Measurements from ENCODE around the gene AGO4.
"Not testable (repeated sequence)": the region's sequence is repeated elsewhere in the genome, so short reads cannot be mapped to it uniquely, and the experiment has no call there.

AGO4 gene

DNA sequence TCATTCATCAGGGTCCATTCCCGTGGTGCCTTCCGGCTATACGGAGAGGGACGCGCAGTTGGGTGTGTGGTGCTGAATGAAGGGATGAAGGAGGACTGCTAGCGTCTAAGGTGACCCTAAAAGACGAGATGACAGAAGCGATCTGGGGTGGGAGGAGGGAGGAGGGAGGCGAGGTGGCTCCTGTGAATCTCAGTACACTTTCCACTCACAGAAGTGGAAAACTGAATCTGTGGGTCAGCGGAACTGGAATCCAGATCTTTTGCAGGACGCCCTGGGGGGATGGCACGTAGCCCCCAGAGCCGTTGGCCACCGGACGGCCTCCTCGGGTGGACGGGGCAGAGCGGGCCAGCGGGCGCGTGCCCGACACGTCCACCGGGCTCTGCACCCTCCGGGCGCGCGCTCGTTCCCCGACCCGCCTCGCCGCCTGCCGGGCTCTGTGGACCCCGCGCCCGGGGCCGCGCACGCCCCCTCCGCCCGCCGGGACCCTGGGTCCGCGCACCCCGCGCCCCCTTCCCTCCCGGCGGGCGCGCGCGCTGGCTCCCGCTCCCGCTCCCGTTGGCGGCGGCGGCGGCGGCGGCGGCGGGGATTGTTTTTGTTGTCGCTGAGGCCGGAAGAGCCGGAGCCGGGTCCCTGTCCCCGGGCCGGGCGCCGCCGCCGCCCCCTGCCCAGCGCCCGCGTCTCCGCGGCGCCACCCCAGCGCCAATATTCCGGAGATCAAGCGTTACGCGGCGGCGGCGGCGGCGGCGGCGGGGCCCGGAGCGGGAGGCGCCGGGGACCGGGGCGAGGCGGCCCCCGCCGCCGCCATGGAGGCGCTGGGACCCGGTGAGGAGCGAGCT is at the start of gene AGO4:
Gene AGO4 (plus strand): TSS at position 403 of the 836 bp plus-strand sequence. CDS start 401 bp downstream, at position 804.
- DNase-seq (ENCODE audit: low read depth): peak; percentile 25

DNA sequence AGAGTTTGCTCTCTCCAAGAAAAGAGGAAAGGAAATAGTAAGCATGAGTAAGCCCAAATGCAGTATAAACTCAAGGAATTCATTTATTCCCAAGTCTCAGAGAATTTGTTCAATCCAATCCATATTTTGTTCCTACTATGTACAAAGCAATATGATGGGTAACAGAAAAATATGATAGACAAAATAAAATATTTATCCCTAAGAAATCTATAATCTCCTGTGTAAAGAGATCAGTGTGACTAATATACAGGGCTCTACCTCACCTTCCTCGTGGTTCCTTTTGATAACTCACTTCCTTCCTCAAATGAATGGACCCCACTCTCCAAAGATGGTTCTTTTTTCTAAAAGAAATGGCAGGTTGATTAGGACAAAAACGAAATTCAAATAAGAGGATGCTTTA is 45.7 kb upstream of the AGO4 start:
- no peak for DNase-seq (ENCODE audit: low read depth)

DNA sequence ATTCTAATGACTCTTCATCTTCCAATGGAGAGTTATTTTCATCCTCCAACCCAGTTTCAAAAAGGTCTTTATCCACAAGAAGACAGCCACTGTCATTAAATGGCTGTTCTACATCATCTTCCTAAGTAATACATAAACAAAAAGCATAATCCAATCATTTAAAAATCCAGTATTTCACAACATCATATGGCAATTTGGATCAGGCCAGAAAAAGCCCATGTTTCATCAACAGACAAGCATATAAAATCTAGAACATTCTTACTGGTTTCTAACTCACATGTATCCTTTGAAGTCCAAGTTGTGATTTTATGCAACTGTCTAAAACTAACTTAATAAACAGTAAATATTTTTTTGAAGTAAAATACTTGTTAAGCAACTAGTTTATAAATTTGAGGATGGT is 44.6 kb upstream of the AGO4 start:
- peak; percentile 18 for DNase-seq (ENCODE audit: low read depth)

DNA sequence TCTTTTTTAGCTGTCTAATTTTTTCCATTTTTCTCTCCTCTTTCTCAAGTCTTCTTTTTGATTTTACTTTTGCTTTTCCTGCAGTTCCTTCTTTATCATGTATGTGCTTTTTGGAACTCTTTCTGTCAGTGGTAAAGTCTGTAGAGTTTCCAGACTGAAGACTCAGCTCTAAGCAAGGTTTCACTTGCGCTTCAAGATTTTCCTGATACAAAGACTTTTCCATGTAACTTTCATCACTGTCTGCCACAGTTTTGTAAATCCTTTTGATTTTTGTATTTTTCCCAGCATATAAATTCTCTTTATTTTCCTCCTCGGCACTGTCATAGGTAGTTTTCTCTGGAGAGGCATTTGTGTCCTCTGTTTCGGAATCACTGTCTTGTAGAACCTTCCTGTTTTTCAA is 43.5 kb upstream of the AGO4 start:
- no peak for DNase-seq (ENCODE audit: low read depth)

DNA sequence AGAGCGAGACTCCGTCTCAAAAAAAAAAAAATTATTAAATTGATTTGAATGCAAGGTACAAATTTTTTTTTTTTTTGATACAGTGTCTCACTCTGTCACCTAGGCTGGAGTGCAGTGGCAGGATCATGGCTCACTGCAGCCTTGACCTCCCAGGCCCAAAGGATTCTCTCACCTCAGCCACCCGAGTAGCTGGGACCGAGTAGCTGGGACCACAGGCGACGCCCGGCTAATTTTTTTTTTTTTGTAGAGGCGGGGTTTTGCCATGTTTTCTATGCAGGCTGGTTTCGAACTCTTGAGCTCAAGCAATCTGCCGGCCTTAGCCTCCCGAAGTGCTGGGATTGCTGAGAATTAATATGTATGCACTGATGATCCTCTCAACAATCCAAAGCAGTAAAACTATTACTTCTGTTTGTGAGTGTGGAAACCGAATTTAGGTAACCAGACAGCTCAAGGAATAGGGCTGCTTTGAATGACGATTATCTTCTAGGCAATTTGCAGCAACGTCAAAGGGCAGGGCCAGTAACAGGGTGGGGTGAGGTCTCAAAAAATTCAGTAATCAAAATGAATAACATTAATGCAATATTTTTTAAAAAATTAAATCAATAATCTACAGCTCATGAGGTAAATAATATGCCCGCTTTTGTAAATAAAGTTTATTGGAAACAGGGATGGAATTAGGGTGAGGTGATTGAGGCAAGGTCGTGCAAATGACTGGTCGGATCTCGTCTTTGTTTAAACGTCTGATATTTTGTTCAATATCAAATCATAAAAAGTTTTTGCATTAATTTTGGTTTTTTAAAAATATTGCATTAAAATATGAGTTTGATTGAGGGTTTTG is 39.2 kb upstream of the AGO4 start:
- DNase-seq (ENCODE audit: low read depth): peak; percentile 12

DNA sequence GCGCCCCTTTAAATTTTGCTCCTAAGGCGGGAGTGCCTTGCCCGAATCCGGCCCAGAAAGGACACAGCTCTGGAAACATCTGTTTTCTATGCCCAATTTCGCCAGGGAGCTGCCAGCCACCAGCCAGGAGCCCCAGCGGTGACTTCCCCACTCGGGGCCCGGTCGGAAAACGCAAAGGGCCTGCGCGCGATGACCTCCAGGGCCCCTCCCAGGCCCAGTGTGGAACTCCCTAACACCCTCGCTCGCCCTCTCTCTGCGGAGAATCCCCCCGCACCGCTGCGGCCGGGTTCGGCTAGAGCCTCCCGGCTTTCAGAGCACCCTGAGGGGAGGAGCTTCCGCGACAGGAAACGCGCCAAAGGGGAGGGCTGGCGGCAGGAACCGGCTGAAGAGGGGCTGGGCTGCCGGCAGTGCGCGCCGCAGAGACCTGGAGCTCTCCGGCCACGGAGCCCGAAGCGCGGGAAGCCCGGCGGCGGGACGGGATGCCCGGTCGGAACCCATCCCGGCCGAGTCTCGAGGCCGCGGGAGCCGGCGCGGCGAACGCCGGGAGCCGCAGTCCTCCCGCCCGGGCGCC is 38.5 kb upstream of the AGO4 start:
- peak; percentile 80 for DNase-seq (ENCODE audit: low read depth)

DNA sequence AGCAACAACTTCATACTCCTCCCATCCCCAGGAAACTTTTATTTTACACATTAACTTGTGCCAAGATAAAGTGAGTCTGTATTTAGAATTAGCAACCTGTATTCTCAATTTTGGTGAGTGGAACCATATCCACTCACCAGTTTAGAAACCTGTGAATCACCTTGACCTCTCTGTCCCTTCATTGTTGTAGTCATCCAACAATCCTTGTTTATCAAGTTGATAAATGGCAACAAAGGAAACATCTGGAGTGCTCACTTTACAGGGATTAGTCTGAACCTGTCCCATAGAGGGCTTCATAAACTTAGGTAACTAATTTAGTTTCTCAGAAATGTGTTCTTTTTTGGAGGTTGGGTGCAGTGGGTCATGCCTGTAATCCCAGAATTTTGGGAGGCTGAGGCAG is 34.1 kb upstream of the AGO4 start:
- no peak for DNase-seq (ENCODE audit: low read depth)

DNA sequence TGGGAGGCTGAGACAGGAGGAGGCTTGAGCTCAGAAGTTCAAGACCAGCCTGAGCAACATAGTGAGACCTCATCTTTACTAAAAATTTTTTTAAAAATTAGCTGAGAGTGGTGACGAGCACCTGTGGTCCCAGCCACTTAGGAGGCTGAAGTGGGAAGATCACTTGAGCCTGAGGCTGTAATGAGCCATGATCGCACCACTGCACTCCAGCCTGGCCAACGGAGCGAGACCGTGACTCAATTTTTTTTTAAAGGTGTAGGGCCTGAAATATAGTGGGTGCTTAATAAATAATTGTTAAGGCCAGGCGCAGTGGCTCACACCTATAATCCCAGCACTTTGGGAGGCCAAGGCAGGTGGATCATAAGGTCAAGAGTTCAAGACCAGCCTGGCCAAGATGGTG is 31.6 kb upstream of the AGO4 start:
- not testable (repeated sequence) for DNase-seq (ENCODE audit: low read depth)

DNA sequence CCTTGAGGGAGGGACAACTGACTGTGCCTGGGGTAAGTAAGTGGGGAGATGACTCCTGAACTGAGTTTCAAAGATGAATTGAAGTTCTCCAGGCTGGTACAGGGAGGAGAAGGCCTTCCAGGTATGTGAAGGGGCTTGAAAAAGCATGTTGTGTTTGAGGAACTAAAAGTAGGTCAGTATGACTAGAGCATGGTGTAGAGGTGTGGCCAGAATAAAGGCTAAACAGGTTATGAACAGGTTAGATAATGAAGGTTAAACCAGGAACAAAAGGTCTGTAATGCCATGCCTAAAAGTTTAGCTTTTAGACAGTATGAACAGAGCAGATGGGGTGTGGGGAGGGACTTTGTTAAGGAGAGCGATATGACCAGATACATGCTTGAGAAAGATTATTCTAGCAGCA is 30.7 kb upstream of the AGO4 start:
- no peak for DNase-seq (ENCODE audit: low read depth)

DNA sequence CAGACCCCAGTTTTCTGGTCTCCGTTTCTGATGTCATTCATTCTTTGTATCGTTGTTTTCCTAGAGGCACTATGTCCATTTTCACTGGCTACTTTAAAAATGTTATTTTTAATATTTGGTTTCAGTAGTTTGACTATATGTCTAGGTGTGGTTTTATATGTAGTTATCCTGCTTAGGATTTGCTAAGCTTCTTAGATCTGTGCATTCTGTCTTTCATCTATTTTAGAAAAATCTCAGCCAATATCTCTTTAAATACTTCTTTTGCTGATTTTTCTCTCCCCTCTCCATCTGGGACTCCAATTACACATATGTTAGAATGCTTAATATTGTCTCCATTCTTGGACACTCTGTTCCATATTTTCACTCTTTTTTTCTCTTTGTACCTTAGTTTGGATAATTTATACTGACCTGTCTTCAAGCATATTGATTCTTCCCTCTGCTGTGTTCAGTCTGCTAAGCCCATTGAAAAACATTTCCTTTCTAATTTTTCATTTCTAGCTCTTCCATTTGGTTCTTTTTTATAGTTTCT is 24.7 kb upstream of the AGO4 start:
- no peak for DNase-seq (ENCODE audit: low read depth)

DNA sequence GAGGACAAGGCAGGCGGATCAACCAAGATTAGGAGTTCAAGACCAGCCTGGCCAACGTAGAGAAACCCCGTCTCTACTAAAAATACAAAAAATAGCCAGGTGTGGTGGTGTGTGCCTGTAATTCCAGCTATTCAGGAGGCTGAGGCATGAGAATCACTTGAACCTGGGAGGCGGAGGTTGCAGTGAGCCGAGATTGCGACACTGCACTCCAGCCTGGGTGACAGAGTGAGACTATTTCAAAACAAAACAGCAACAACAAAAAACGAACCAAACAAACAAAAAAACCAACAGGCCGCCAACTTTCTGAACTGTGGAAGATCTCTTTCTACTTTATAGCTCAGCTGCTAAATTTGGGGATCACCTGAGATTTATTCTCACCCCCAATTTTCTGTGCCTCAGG is 23.5 kb upstream of the AGO4 start:
- DNase-seq (ENCODE audit: low read depth): not testable (repeated sequence)

DNA sequence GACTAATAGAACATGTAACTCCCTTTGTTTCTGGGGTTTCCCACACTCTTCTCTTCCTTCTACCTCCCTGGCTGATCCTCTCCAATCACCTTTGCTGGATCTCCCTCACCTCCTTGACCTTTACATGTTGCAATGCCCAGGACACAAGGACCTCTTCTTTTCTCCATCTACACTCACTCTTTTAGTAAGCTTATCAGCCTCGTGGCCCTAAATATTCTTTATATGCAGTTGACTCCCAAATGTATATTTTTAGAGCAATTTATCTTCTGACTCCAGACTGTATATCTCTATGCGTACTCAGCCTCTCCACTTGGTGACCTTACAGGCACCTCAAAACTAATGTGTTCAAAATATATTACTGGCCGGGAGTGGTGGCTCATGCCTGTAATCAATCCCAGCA is 19.7 kb upstream of the AGO4 start:
- no peak for DNase-seq (ENCODE audit: low read depth)

DNA sequence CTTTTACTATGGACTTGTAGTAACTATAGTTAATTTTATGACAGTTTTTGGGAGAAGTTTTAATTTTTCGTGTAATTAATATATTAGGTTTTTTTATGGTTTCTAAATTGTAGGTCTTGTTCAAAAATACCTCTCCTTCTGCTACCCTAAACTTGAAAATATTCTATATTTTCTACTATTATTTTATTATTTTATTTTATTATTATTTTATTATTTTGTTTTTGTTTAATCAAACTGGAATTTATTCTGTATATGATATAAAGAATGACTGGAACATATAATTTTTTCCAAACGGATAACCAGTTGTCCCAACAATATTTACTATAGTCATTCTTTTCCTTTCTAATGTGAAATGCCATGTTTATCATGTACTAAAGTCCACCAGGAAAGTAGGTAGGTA is 17.1 kb upstream of the AGO4 start:
- DNase-seq (ENCODE audit: low read depth): no peak

DNA sequence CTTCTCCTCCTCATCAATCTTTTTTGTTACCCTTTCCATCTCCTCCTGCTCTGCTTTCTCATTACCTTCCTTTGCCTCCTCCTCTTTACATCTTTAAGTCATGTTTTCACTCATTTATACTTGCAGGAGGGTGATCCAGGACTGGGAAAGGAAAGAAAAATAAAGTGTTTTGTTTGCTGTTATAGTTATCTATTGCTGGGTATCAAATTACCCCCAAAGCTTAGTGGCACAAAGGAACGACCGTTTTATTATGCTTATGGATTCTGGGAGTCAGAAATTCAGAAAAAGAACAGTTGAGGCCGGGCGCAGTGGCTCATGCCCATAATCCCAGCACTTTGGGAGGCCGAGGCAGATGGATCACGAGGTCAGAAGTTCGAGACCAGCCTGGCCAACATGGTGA is 12.5 kb upstream of the AGO4 start:
- no peak for DNase-seq (ENCODE audit: low read depth)

DNA sequence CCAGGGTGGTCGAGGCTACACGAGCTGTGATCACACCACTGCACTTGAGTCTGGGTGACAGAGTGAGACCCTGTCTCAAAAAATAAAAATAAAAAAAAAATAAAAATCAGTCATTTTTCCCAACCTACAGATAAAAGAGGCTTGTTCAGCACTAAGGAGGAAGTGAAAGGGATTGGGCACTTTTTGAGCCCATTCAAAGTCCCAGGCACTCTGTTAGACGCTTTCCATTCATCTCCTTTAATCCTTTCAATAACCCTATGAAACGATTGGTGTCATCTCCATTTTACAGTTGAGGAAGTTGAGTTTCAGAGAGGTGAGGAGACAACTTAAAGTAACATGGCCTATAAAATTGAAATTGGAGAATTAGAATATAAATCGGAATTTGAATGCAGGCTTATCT is 10.4 kb upstream of the AGO4 start:
- DNase-seq (ENCODE audit: low read depth): no peak

DNA sequence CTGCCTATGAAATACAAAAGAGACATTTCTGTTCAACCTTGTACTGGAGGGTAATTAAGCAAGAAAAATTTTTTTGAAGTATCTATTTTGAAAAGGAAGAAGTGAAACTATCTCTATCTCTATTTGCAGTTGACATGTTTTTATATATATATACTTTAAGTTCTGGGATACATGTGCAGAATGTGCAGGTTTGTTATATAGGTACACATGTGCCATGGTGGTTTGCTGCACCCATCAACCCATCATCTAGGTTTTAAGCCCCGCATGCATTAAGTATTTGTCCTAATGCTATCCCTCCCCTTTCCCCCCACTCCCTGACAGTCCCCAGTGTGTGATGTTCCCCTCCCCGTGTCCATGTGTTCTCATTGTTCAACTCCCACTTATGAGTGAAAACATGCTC is 9.8 kb upstream of the AGO4 start:
- not testable (repeated sequence) for DNase-seq (ENCODE audit: low read depth)

DNA sequence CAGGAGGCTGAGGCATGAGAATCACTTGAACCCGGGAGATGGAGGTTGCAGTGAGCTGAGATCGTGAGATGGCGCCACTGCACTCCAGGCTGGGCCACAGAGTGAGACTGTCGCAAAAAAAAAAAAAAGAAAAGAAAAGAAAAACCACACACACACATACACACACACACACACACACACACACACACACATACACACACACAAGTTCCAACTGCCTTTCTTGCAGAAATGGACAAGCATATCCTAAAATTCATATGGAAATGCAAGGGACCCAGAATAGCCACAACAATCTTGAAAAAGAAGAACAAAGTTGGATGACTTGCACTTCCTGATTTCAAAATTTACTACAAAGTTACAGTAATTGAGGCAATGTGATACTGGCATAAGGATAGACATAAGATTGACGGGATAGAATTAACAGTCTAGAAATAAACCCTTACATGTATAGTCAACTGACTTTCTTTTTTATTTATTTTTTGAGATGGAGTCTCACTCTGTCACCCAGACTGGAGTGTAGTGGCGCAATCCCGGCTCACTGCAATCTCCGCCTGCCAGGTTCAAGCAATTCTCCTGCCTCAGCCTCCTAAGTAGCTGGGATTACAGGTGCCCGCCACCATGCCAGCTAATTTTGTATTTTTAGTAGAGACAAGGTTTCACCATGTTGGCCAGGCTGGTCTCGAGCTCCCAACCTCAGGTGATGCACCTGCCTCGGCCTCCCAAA is 7.5 kb upstream of the AGO4 start:
- peak; percentile 5 for DNase-seq (ENCODE audit: low read depth)

DNA sequence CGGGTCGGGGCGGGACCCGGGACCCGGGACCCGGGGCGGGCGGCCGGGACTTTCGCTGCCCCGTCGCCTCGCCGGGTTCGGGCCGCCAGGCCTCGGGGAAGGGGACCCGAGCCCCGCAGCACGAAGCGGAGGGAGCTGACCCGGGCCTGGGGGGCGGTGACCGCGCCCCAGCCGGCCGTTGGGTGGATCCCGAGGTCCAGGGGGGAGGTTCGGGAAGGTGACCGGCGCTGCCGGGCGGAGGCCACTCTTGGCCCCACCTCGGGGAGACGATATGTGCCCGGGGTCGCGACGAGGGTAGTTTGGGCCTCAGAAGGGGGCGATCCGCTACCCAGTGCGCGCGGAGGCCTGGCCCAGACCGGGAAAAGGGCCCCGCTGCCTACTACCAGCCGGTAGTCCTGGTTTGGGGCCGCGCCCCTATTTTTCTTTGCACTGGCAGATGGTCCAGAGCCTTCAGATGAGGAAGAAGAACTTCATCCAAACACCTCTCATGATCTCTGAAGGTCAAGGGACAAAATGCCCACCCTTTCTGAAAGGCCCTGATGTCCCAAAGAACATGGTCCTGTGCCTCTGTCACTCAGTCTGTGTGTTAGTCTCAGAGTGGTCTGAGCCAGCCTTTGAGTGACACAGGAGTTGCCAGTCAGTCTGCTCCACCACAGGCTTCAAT is 766 bp downstream of the AGO4 start:
- peak; percentile 10 for DNase-seq (ENCODE audit: low read depth)

DNA sequence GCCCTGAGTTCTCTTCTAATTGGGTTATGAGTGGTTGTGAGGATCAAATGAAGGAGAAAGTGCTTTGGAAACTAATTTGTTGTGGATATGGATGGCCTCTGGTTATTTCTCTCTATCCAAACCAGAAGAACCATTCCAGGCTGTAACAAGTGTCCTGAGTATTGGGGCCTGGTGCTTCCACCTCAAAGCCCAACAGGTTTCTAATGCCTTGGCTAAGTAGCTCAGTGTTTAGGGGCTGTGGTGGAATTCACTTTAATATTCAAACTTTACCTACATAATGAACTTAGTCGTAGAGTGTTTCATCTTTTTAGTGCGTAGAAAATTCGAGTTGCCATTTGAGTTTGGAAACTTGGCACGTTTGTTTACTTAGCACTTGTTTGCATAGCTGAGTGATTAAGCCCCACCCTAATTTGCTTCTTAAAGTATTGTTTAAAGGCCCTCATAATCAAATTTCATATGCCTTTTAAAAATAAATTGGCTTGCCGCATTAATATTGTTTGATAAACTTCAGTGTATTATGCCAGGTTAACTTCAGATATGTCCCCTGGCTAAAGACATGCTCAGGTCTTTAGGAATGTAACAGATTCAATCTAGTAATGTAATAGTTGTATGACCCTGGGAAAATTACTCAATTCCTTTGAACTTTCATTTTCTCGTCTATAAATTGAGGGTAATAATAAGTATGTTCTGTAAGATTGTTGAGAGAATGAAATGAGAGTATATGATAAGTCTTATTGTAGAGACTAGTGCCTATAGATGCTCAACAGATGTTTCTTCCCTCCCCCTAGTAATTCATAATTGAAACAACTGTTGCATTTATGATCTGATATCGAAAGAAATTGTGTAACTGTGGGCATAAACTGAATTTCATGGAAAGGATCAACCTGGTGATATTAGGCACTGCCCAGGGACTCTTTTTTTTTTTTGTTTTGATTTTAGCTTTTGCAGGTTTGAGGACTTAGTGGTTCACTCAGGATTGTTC is 1.6 kb downstream of the AGO4 start:
- no peak for DNase-seq (ENCODE audit: low read depth)
